ENCODE measurements around the gene ALPK1. TPM values are rescaled to one million over a fixed set of nuclear protein-coding genes. Genes with fewer than 3 reads are reported as not detected.
"Not testable (repeated sequence)": the region's sequence is repeated elsewhere in the genome, so short reads cannot be mapped to it uniquely, and the experiment has no call there.

The ALPK1 gene
- total RNA-seq: 21.3 TPM

DNA sequence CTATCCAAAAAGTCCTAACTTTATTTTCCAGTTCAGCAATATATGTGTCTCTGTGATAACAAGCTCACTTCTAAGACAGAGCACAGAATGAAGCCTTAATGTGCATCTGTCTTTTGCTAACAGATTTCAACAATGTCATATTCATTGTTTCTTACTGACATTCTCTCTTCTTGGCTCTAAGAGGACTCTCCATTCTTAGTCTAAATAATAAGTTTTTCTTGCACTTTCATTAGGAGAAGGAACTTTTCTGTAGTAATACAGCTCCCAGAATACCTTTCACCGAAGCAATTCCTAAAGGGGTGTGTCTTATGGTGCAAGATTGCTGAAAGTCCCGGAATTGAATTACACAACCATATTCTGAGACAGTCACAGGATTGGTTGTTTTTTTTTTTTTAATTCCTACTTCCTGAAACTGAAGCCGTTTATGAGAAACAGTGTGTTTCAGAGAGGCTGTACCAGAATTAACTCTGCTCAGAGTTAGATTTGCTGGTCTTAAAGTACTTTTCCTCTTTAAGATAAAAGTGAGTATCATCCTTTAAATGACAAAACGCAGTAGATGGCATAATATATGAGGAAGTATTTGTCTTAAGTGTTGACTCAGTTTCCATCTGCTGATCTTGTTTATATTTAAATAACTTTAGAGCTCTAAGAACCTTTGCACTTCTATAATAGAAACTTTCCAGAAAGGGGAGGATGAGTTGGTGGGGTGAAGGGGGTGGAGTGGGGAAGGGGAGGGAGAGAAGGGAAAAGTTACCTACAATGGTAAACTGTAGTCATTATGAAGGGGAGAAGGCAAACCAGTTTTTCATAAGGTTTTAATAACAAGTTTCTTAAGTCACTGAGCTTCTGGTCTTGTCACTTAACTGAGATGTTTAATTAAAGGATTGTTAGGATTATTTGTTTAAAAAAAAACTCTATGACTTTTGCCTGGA lies at the start of gene ALPK1:
Gene ALPK1, plus strand, starts transcription at position 421 of the 932 bp plus-strand sequence.
- DNase-seq (ENCODE audit: low spot score): no peak

DNA sequence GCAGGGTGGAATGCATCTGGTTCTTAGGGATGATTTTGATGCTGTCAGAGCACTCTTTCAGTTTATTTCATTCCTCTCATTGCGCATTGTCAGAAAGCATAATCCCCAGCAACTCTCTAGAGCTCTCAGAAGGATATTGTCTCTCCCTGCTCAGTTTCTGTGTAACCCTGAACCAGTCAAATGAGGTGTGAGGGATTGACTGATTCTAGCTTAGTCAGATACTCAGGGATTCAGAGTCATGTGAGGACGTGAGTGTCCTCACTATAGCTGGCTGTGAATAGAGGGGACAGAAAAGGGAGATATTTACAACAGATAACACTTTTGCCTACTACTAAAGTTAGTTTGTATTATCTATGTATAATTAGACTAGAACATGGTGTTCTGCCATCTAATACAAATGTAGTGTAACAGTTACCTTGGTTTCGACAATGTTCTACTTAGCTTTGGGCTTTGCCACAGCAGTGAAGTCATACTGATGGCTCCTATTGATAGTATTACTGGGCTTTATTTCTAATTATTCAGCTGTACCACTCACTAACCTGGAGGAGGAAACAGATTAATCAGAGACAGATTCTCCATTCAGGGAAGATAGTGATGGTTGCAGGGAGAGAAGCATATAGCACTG lies 46.0 kb upstream of the ALPK1 start:
- no peak for DNase-seq (ENCODE audit: low spot score)

DNA sequence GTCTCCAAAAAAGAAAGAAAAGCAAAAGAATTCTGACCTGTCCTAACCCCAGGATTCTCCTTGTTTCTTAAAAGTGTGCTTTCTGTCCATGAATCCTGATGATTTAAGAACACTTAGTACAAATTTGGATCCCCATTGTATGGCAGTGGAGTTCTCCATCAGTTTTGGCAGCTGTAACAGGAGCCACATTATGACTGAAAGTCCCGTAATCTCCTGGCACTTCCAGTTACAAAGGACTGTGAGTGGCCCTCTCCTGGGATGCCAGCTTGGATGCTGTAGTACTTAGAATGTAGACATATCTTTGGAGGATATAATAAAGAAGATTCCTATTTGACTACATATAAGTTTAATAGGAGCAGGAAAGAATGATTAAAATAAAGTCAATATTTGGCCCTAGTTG lies 44.9 kb upstream of the ALPK1 start:
- no peak for DNase-seq (ENCODE audit: low spot score)

DNA sequence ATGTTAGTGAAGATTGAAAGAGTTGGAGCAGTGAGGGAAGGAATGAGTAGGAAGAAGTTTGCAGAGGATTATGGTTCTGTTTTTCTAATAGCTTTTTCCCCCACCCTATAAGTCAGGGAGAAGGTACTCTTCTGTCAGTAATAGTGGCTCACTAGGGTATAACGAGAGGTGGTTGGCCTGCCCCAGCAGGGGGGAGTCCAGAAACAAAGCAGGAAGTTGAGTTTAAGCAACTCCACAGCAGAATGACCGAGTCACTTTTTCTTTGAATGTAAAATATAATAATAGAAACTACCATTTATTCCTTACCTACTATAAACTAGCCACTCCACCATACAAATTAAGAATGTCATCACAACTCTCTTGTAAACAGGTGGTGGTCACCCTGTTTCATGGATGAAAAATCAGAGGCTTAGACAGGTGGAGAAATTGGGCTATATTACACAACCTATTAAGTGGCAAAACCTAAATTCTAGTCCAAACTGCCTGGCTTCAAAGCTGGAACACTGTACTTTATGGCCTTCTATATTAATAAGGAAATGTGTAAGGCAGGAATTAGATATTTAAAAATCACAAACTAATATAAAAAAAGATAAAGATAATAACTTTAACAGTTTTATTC lies 43.7 kb upstream of the ALPK1 start:
- DNase-seq (ENCODE audit: low spot score): no peak

DNA sequence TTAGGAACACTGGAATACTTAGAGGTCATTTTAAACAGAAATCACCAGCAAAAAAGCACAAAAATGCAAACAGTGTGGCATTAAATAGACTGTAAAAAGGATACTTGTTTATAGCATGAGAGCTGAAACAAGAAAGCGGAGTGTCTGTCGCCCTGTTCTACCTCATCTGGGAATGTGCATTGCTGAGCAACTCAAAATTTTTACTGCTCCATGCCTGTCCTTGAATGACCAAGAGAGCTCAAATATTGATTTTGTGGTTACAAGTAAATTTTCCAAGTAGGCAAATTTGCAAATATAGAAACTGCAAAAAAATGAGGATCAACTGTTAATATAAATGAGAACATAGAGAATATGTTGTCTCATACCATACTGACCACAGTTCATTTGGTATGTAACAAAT lies 40.1 kb upstream of the ALPK1 start:
- DNase-seq (ENCODE audit: low spot score): no peak

DNA sequence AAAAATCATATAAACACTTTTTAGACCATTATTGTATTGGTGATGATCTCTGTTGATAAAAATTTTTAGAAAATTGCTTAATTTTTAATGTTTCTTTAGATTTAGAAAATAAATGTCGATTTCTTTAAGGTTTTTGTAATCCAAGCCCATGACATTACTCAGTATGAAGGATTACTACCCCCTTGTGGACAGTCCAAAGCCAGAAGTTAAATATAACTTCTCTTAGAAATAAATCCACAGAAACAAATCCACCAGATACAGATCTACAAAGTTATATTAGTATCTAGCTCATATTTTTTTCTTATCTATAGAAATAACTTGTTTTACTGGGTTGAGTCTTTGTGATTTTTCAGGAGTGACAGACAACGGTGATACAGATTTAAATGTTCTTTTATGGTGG lies 30.3 kb upstream of the ALPK1 start:
- no peak for DNase-seq (ENCODE audit: low spot score)

DNA sequence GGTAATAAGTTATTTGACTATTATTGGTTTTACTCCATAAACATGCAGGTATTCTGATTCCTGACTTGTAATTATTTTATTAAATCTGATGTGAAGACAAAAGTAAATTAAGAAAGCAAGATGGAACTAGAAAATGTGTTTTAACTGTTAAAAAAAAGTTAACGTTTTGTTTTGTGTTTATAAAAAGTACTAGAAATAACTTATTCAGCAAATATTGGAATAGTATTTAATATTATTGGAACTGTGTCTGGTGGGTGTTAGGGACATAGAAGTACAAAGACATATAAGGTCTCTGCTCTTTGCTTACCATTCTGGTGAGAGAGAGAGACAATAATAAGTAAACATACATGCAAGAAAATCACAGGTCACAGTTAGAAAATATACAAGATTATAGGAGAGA lies 27.1 kb upstream of the ALPK1 start:
- DNase-seq (ENCODE audit: low spot score): no peak

DNA sequence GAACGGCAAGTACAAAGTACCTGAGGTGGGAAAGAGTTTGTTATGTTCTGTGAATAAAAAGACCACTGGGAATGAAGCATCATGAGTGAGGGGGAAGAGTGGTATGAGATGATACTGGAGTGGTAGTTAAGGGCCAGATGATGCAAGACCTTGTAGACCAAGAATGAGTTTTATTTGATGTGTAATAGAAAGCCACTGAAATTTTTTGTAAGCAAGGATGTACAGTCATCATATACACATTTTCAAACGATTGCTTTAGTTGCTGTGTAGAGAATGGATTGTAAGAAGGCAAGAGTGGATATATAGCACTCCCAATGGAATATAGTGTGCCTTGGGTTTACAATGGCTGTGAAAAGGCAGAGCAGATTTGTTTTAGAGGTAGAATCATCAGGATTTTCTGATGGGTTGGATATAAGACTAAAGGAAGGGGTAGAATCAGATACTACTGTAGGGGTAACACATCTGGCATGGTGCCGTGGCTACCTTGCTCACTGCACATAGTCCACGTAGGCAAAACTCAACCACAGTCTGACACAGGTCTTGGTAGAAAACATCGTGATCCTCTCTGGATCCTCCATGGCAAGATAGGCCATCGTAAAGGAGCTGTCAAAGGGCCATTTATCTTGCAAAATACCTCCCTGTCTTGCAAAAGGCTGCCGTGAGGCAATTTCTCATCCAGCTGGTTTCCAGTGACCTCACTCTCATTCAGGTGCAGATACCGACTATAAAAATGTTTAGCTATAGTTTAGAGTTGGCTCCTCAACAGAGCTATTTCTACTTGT lies 26.3 kb upstream of the ALPK1 start:
- DNase-seq (ENCODE audit: low spot score): no peak

DNA sequence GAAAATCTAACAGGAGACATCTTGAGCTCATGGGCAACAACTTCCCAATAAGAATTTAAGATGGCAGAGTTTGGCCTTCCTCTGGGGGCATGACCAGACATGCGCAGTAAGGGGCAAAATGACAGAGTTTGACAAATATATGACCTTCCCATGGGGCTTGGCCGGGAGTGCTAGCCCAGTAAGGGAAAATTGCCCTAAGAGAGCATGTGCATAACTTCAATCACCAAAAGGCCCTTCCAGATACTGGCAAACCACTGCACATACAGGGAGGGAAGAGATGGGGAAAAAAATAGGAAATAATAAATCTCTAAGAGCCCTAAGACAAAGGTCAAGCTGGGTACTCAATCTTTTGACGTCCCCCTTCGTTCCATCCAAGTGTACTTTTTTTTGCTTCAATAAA lies 24.9 kb upstream of the ALPK1 start:
- no peak for DNase-seq (ENCODE audit: low spot score)

DNA sequence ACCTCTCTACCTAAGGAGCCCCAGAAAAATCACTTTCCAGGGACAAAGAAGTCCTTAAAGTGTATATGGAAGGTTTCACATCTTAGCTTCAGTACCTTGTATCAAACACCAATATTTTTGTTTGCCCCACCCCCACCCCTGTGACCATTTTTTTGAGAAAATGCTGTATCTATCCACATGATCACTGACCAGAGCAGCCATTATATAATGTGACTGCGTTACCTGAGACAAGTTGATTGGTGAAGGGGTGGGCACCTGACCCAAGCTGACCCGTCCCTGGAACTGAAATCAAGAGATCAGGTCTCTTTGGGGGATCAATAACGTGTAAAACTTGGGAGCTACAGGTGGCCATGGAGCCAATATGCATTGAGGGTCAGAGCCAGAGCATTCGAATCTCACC lies 22.2 kb upstream of the ALPK1 start:
- no peak for DNase-seq (ENCODE audit: low spot score)

DNA sequence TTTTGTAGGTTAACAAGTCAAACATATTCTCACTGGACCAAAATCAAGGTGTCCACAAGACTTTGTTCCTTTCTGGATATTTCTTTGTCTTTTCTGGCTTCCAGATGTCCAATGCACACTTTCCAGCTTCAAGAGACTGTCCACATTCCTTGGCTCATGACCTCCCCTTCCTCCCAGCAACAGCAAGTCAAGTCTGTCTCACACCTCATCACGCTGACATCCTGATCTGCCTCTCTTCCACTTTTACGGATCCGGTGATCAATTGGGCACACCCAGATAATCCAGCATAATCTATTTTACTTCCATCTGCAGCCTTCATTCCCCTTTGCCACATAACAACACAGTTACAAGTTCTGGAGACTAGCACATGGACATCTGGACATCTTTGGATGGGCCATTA lies 21.1 kb upstream of the ALPK1 start:
- no peak for DNase-seq (ENCODE audit: low spot score)

DNA sequence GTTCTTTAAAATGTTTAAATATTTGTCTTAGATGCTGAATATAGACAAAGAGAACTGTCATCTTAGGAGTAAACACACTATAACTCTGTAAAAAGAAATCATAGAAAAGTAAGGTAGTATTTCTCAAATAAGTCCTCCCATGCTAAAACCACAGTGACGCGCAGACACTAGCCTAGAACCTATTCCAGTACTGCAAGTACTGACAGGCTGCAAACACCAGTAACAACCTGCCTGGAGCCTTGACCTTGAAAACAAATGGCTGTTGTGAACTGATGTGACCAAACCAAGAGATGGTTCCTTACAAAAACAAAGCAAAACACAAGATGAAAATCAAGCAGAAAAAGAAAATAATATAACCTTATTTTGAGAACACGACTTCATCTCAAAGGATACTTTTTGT lies 19.9 kb upstream of the ALPK1 start:
- no peak for DNase-seq (ENCODE audit: low spot score)

DNA sequence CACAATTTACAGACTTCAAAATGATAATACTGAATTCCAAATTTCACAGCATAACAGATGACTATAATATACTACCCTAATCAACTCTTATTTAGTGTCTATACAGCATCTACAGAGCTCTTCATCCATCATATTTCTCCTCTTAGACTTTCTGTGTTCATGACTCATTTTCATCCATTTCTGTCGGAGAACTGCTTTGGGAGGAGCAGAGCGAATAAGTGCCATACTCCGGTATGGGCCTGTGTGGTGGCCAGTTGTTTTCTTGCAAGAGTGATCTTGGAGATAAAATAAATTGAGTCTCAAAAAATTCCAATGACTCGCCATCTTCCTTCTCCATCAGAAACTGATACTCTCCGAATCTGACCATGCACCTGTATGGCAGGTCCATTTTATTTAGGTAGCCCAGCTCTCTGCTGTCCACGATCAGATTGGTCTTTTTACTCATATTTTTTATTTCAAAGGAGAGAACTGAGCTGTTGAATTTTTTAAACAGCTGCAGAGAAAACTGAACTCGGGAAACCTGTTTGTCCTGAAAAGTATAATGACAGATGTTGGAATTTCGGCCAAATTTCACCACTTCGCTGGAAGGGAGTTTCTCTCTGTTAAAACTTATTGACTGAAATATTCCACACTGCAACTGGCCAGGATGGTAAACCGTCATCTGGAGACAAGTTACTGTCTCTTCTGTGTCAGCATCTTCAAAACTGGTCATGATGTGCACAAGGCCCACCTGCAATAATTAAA lies 19.3 kb upstream of the ALPK1 start:
- DNase-seq (ENCODE audit: low spot score): no peak

DNA sequence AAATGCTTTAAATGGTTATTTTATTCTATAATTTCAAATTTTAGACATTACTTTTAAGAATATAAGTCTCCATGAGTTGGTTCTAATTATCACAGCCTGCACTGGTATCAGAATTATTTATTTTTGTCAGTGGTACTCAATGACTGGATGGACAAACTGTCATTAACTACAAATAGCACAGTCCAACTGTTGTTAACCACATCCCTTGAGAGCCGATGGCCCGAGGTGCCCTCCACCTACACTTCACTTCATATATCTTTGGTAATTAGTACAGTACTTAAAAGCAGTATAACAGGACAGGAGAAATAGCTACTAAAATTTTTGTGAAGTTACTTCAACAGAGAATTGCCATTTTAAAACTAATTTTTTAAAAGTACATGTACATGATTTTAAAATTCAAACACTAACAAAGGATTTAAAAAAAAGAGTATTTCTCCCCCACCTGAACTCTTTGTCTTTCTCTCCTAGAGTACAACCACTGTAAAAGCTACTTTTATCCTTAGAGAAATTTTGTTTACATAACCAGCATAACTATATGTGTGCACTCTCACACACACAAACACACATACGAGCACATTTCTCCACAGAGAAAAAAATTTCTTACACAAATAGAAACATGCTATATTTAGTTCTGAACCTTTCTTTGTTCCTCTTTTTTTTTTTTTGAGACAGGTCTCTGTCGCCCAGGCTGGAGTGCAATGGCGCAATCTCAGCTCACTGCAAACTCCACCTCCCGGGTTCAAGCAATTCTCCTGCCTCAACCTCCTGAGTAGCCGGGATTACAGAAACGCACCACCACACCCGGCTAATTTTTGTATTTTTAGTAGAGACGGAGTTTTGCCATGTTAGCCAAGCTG lies 17.9 kb upstream of the ALPK1 start:
- DNase-seq (ENCODE audit: low spot score): no peak

DNA sequence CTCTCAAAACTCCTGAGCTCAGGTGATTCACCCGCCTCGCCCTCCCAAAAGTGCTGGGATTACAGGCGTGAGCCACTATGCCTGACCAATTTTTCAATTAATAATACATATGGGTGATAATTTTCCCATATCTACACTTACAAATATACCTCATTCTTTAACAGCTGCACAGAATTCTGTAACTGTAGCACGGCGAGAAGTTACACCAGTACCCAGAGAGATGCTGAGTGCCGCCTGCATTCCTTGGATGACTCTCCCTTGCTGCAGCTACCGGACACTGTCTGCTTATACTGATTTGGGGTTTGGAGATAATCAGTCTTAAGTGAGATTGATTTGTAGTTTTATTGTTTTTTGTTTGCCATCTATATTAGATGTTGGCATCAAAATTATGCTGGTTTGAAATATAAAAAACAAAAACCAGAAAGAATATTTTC lies 17.3 kb upstream of the ALPK1 start:
- DNase-seq (ENCODE audit: low spot score): no peak

DNA sequence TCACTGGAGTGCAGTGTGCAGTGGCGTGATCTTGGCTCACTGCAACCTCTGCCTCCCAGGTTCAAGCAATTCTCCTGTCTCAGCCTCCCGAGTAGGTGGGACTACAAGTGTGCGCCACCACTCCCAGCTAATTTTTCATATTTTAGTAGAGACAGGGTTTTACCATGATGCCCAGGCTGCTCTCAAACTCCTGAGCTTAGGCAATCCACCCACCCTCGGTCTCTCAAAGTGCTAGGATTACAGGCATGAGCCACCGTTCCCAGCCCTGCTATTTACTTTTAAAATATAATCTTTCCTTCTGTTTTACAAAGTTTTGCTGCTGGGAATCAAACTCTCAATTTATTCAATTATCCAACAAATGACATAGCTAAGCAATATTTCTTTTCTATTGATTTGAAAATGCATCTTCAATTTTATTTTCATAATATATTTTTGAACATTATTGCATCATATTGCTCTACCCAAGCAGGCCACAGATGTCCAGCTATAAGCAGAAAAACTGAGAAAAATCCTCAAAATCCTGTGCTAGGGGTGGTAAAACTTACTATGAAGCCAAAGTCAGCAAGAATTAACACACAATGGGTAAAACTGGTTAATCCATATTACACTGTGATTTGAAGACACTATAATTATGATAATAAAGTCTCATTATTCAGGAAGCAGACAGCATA lies 16.6 kb upstream of the ALPK1 start:
- DNase-seq (ENCODE audit: low spot score): no peak

DNA sequence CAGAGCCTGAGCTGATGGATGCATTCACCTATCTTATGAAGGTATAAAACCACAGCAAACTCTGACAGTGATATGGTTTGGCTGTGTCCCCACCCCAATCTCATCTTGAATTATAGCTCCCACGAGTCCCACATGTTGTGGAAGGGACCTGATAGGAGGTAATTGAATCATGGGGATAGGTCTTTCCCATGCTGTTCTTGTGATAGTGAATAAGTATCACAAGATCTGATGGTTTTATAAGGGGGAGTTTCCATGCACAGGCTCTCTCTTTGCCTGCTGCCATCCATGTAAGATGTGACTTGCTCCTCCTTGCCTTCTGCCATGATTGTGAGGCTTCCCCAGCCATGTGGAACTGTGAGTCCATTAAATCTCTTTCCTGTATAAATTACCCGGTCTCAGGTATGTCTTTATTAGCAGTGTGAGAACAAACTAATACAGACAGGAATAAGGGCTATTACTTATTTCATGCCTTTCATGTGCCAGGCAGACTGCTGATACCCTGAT lies 15.2 kb upstream of the ALPK1 start:
- DNase-seq (ENCODE audit: low spot score): not testable (repeated sequence)

DNA sequence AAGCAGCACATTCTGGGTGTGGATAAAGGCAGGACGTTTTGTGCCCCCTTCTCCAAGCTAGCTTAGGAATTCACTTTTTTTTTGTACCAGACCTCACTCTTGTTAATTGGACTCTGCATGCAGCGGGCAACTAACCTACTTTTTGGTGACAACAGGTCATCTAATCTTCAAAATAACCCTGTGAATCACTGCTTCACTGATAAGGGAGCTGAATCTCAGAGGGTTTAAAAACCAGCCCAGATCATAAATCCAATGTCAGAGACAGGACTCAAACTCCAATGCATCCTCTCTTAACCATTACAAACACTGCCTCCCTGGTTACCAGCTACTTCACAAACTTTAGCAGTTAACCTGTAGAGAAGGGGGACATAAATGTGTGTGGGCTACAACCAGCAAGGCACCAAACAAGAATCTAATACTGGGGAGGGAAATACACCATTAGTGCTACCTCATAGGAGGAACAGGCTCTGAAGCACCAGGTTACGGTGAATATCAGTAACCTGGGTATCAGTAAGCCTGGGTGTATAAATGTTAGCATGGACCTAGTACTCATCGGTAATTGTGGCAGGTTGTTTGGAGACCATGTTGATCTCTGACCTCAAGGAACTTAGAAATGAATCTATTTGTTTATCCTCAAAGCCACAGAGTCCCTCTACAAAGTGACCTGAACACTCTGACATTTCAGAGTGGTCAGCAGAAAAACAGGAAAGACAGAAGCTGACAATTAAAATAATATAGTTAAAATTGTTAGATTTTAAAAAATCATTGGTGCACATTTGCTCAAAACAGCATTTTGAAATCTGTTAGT lies 14.1 kb upstream of the ALPK1 start:
- DNase-seq (ENCODE audit: low spot score): no peak

DNA sequence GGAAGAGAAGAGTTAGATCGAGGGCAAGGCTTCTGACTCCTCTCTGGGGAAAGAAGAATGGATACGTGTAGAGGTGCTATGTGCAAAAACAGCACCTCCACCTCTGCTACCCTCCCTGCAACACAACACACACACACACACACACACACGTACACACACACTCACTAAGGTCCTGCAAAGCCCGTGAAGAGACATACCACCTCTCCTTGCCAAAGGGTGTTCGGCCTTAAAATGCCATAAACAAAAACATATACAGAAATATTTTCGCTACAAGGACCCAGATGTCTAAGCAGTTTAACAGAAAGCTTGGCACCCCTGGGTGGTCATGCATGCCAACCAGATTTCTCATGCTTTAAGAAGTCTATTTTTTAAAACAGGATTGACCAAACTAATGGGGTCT lies 13.0 kb upstream of the ALPK1 start:
- no peak for DNase-seq (ENCODE audit: low spot score)

All from mucosa of gallbladder (tissue), 1 donor.